Measurements from ENCODE around the gene VPS54.
"Not testable (repeated sequence)": the region's sequence is repeated elsewhere in the genome, so short reads cannot be mapped to it uniquely, and the experiment has no call there.

VPS54 gene

GRCh38 chr2:64021578-64021977 lies 2.4 kb upstream of the VPS54 start:
- DNase-seq (ENCODE audit: low read depth), result no peak

GRCh38 chr2:64019975-64020528 lies 824 bp upstream of the VPS54 start:
- DNase-seq (ENCODE audit: low read depth), result no peak

- peak; percentile 39 for DNase-seq (ENCODE audit: low read depth)
These were observed 536 bp downstream of the VPS54 start for GRCh38 chr2:64018701-64019082.

GRCh38 chr2:64017811-64018700 lies 1.2 kb downstream of the VPS54 start:
- DNase-seq (ENCODE audit: low read depth), result peak; percentile 23

GRCh38 chr2:64015898-64016297 lies 3.3 kb downstream of the VPS54 start:
- DNase-seq (ENCODE audit: low read depth), result no peak

GRCh38 chr2:64015391-64015790 lies 3.8 kb downstream of the VPS54 start:
- DNase-seq (ENCODE audit: low read depth), result no peak

- DNase-seq (ENCODE audit: low read depth), result no peak
These were observed 4.6 kb downstream of the VPS54 start for GRCh38 chr2:64014628-64015027.

GRCh38 chr2:64013053-64013452 lies 6.2 kb downstream of the VPS54 start:
- no peak for DNase-seq (ENCODE audit: low read depth)

GRCh38 chr2:64012115-64012514 lies 7.1 kb downstream of the VPS54 start:
- DNase-seq (ENCODE audit: low read depth), result no peak

- no peak for DNase-seq (ENCODE audit: low read depth)
These were observed 10.7 kb downstream of the VPS54 start for GRCh38 chr2:64008434-64009009.

- no peak for DNase-seq (ENCODE audit: low read depth)
These were observed 11.3 kb downstream of the VPS54 start for GRCh38 chr2:64007924-64008323.

GRCh38 chr2:64005707-64006356 lies 13.4 kb downstream of the VPS54 start:
- no peak for DNase-seq (ENCODE audit: low read depth)

GRCh38 chr2:64003239-64003638 lies 16.0 kb downstream of the VPS54 start:
- DNase-seq (ENCODE audit: low read depth), result no peak

GRCh38 chr2:64001382-64002101 lies 17.7 kb downstream of the VPS54 start:
- no peak for DNase-seq (ENCODE audit: low read depth)

- no peak for DNase-seq (ENCODE audit: low read depth)
These were observed 18.4 kb downstream of the VPS54 start for GRCh38 chr2:64000630-64001381.

- no peak for DNase-seq (ENCODE audit: low read depth)
These were observed 20.2 kb downstream of the VPS54 start for GRCh38 chr2:63999049-63999448.

GRCh38 chr2:63996582-63997198 lies 22.5 kb downstream of the VPS54 start:
- not testable (repeated sequence) for DNase-seq (ENCODE audit: low read depth)

GRCh38 chr2:63994329-63995070 lies 24.7 kb downstream of the VPS54 start:
- DNase-seq (ENCODE audit: low read depth), result peak; percentile 26

GRCh38 chr2:63993871-63994270 lies 25.4 kb downstream of the VPS54 start:
- DNase-seq (ENCODE audit: low read depth), result no peak

- not testable (repeated sequence) for DNase-seq (ENCODE audit: low read depth)
These were observed 26.1 kb downstream of the VPS54 start for GRCh38 chr2:63993130-63993584.
